Dermis blood vessel endothelial cell (primary cell): ENCODE results near the gene PCSK7. TPM values are rescaled to one million over a fixed set of nuclear protein-coding genes. Genes with fewer than 3 reads are reported as not detected.

Source experiments
- DNase-seq: peaks from one replicate; pipeline ENCODE4 v3.0.0; 2010
- total RNA-seq: library from RNA; depleted of rRNA; stranded (reverse); fragments of >200 nt; gene quantifications from 2 replicates; pipeline ENCODE4 v1.2.3, GENCODE V29; 2014

PCSK7 gene
- total RNA-seq, 1 donor from 2014 or later = 63.5 TPM

GRCh38 chr11:117230286-117230961 is 1.4 kb downstream of the PCSK7 start:
- DNase-seq = no peak

- DNase-seq = no peak
Measured at GRCh38 chr11:117229931-117230285, 2.0 kb downstream of the PCSK7 start.

GRCh38 chr11:117229411-117229810 is 2.5 kb downstream of the PCSK7 start:
- no peak for DNase-seq

- no peak for DNase-seq
Measured at GRCh38 chr11:117228091-117228490, 3.8 kb downstream of the PCSK7 start.

GRCh38 chr11:117226388-117227385 is 5.2 kb downstream of the PCSK7 start:
- DNase-seq = peak; percentile 88

GRCh38 chr11:117225553-117226170 is 6.2 kb downstream of the PCSK7 start:
- DNase-seq = no peak

- DNase-seq = no peak
Measured at GRCh38 chr11:117223741-117224689, 7.9 kb downstream of the PCSK7 start.

GRCh38 chr11:117222991-117223740 is 8.7 kb downstream of the PCSK7 start:
- no peak for DNase-seq

- no peak for DNase-seq
Measured at GRCh38 chr11:117221775-117222517, 9.9 kb downstream of the PCSK7 start.

GRCh38 chr11:117220999-117221774 is 10.7 kb downstream of the PCSK7 start:
- no peak for DNase-seq

GRCh38 chr11:117220568-117220967 is 11.3 kb downstream of the PCSK7 start:
- no peak for DNase-seq

GRCh38 chr11:117219995-117220394 is 11.9 kb downstream of the PCSK7 start:
- no peak for DNase-seq

- no peak for DNase-seq
Measured at GRCh38 chr11:117219455-117219854, 12.4 kb downstream of the PCSK7 start.

GRCh38 chr11:117219001-117219400 is 12.9 kb downstream of the PCSK7 start:
- no peak for DNase-seq

- peak; percentile 75 for DNase-seq
Measured at GRCh38 chr11:117218133-117218915, 13.5 kb downstream of the PCSK7 start.

GRCh38 chr11:117217141-117218084 is 14.5 kb downstream of the PCSK7 start:
- peak; percentile 52 for DNase-seq

- DNase-seq = no peak
Measured at GRCh38 chr11:117214404-117215110, 17.3 kb downstream of the PCSK7 start.
